Activated T-cell treated with anti-CD3 and anti-CD28 coated beads for 1 hour (primary cell): ENCODE results near the gene CCDC178.
"Not testable (repeated sequence)": the region's sequence is repeated elsewhere in the genome, so short reads cannot be mapped to it uniquely, and the experiment has no call there.

ENCODE experiments used
- DNase-seq: peaks from one replicate; pipeline ENCODE4 v3.0.0-alpha.2; 2020; ENCODE audit warnings: low read depth

CCDC178 gene

GRCh38 chr18:33356735-33357134 lies 83.8 kb downstream of the CCDC178 start:
- DNase-seq: no peak

- no peak for DNase-seq
These were observed 84.8 kb downstream of the CCDC178 start for GRCh38 chr18:33355756-33356155.

DNA sequence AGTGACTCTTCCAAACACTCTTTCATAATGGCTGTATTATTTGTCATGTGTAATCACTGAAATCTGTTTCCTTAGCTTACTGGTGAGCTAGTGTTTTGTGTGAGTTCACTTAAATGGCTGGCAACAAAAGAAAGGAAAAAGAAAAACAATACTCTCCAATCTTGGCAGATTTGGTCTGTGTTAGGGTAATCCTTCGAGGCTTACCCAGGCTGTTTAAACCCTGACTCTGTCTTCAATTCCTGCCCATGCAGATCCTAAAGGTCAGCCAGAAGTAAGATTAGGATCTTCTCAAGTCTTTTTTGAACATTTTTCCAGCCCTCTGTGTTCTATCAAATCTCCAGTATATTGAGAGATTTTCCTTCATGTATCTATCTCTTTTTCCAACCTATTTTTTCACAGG lies 85.3 kb downstream of the CCDC178 start:
- DNase-seq: no peak

DNA sequence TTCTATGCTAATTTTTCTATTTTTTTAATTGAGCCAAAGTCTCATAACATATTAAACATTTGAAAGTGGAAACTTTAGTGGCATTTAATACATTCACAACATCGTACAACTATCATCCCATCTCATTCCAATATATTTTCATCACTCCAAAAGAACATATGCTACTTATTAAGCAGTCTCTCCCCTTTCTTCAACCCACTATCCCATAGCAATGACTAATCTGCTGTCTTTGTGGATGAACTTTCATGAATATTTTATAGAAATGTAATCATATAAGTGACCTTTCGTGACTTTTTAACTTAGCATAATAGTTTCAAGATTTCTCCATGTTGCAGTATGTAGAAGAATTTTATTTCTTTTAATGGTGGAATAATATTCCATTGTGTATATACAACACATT lies 90.3 kb downstream of the CCDC178 start:
- no peak for DNase-seq

- DNase-seq: not testable (repeated sequence)
These were observed 100.8 kb downstream of the CCDC178 start for GRCh38 chr18:33339733-33340132.

DNA sequence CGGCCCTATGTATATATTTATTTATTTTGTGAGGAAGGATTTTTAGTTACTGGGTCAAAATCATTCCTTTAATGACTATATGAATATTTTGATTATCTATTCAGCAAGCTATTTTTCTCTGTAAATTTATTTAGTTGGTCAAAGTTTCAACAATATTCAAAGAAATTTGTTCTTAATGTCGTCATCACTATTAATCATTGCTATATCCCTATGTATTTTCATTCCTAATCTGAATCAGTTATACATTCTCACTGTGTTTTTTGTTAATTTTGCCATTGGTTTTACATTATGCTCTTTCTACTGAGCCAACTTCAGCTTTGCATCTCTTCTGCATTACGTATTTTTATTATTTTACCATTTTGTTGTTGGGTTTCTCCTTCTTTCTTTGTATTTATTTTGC lies 105.7 kb downstream of the CCDC178 start:
- DNase-seq: no peak

- DNase-seq: no peak
These were observed 109.8 kb downstream of the CCDC178 start for GRCh38 chr18:33330711-33331110.

- no peak for DNase-seq
These were observed 113.5 kb downstream of the CCDC178 start for GRCh38 chr18:33326975-33327374.

- DNase-seq: no peak
These were observed 122.9 kb downstream of the CCDC178 start for GRCh38 chr18:33317640-33318039.

- DNase-seq: no peak
These were observed 124.4 kb downstream of the CCDC178 start for GRCh38 chr18:33316146-33316587.

GRCh38 chr18:33307520-33307919 lies 133.0 kb downstream of the CCDC178 start:
- DNase-seq: no peak

GRCh38 chr18:33304277-33304676 lies 136.2 kb downstream of the CCDC178 start:
- DNase-seq: no peak

GRCh38 chr18:33291539-33291938 lies 149.0 kb downstream of the CCDC178 start:
- no peak for DNase-seq

- no peak for DNase-seq
These were observed 152.3 kb downstream of the CCDC178 start for GRCh38 chr18:33288082-33288716.

GRCh38 chr18:33282709-33283333 lies 157.7 kb downstream of the CCDC178 start:
- DNase-seq: no peak

DNA sequence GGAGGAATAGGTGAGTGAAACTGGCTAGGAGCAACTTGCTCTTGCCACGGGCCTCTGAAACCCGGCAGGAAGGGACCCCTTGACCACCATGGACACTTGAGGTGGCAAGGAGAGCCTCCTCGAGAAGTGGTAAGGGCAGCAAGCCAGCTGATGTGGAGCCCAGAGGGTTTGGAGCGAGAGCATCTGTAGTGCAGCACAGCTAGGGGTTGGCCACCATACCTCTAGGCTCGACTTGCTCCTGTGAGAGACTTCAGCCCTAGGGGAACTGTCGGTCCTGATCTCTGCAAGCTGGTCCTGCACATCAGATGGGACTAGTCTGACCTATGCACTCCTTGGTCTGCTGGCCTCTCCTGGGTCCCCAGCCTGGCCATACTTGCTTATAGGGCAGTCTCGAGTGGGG lies 158.4 kb downstream of the CCDC178 start:
- DNase-seq: no peak

- DNase-seq: no peak
These were observed 163.1 kb downstream of the CCDC178 start for GRCh38 chr18:33277431-33277830.

GRCh38 chr18:33275843-33276242 lies 164.7 kb downstream of the CCDC178 start:
- no peak for DNase-seq

GRCh38 chr18:33270297-33270696 lies 170.2 kb downstream of the CCDC178 start:
- no peak for DNase-seq

- no peak for DNase-seq
These were observed 171.3 kb downstream of the CCDC178 start for GRCh38 chr18:33269223-33269622.

GRCh38 chr18:33264566-33264965 lies 176.0 kb downstream of the CCDC178 start:
- no peak for DNase-seq

DNA sequence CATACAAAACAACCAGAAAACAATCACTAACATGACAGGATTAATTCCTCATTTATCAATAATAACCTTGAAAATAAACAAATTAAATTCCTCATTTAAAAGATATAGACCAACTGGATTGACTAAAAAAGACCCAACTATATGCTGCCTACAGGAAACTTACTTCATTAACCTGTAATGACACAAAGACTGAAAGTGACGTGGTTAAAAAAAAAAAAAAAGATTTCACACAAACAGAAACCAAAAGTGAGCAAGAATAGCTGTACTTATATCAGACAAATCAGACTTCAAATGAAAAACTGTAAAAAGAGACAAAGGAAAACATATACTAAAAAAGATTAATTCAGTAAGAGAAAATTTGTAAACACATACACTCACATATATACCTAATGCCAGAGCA lies 201.2 kb downstream of the CCDC178 start:
- no peak for DNase-seq

- no peak for DNase-seq
These were observed 208.2 kb downstream of the CCDC178 start for GRCh38 chr18:33232318-33232626.
